K562 (cell line): ENCODE results near the gene SERPINE1. TPM values are rescaled to one million over a fixed set of nuclear protein-coding genes. Genes with fewer than 3 reads are reported as not detected.
A peak's percentile ranks its signal among the peaks of the same experiment; 100 is the strongest.

Experiments used
- CEBPZ ChIP-seq: fragments of 150-350 bp; IDR thresholded peaks from 2 replicates; pipeline ENCODE4 v1.6.1; 2014; ENCODE audit warnings: low read depth, mild to moderate bottlenecking, low read length, borderline replicate concordance
- CREB3 ChIP-seq: fragments of 450-650 bp; conservative IDR thresholded peaks from 2 replicates; pipeline ENCODE4 v1.6.1; 2016; ENCODE audit warnings: missing genetic modification characterization, low read depth, mild to moderate bottlenecking, missing compliant biosample characterization, moderate library complexity
- CTCFL ChIP-seq: IDR thresholded peaks from 2 replicates; pipeline ENCODE4 v1.6.1; 2011; ENCODE audit warnings: borderline replicate concordance, low read depth, mild to moderate bottlenecking, moderate library complexity, low read length; ENCODE audit not compliant: insufficient read depth, poor library complexity, severe bottlenecking
- EHMT2 ChIP-seq: fragments of 450-650 bp; IDR thresholded peaks from 2 replicates; pipeline ENCODE4 v1.6.1; 2018; ENCODE audit warnings: antibody characterized with exemption
- GTF3C2 ChIP-seq: IDR thresholded peaks from 3 replicates; pipeline ENCODE4 v1.6.1; 2011; ENCODE audit warnings: borderline replicate concordance, mild to moderate bottlenecking, moderate library complexity; ENCODE audit not compliant: insufficient read length; ENCODE audit errors: extremely low read depth
- HES1 ChIP-seq: fragments of 450-650 bp; IDR thresholded peaks from 2 replicates; pipeline ENCODE4 v1.6.1; 2016; ENCODE audit warnings: low read depth, mild to moderate bottlenecking, moderate library complexity
- NR3C1 ChIP-seq: sonication (generic); formaldehyde crosslinking; IDR thresholded peaks from 2 replicates; pipeline ENCODE4 v1.8.1; 2022; ENCODE audit warnings: missing genetic modification reagents
- PHF8 ChIP-seq: fragments of 200-600 bp; sonication (generic); IDR thresholded peaks from 2 replicates; pipeline ENCODE4 v1.6.1; 2012; ENCODE audit warnings: mixed run types, mild to moderate bottlenecking, inconsistent platforms, low read length, moderate library complexity, borderline replicate concordance
- TFAP4 ChIP-seq: sonication (generic); formaldehyde crosslinking; IDR thresholded peaks from 2 replicates; pipeline ENCODE4 v1.8.0; 2022; ENCODE audit warnings: missing genetic modification reagents, mild to moderate bottlenecking, moderate library complexity, borderline replicate concordance
- ZNF282 ChIP-seq: sonication (generic); formaldehyde crosslinking; IDR thresholded peaks from 2 replicates; pipeline ENCODE4 v1.8.1; 2023; ENCODE audit warnings: missing genetic modification reagents
- ZNF408 ChIP-seq: fragments of 250-450 bp; sonication (Bioruptor Pico); IDR thresholded peaks from 2 replicates; pipeline ENCODE4 v1.4.0; 2020; ENCODE audit warnings: low read depth, mild to moderate bottlenecking, moderate library complexity
- ZNF431 ChIP-seq: sonication (generic); formaldehyde crosslinking; IDR thresholded peaks from 2 replicates; pipeline ENCODE4 v1.8.0; 2022; ENCODE audit warnings: mild to moderate bottlenecking, missing genetic modification reagents
- ZNF707 ChIP-seq: fragments of 250-450 bp; sonication (Bioruptor Pico); conservative IDR thresholded peaks from 2 replicates; pipeline ENCODE4 v1.8.0; 2022; ENCODE audit warnings: inconsistent platforms, mild to moderate bottlenecking, moderate library complexity
- polyA plus RNA-seq, 8 experiments: library from polyadenylated mRNA; depleted of rRNA in 4 of 8; stranded (reverse) in 5 of 8; unstranded in 3 of 8; fragments of >200 nt; fragmentation: Nextera tagmentation in 2 of 8; fragmentation: Illumina TruSeq in 1 of 8; extraction: Ambion mirVana in 2 of 8; extraction: Trizol in 1 of 8; gene quantifications; 2 replicates each; pipeline versions ENCODE4 v1.2.1 to v1.2.3, GENCODE V29; 2011 to 2014; ENCODE audit warnings: inconsistent platforms in 1 of 8, missing spikeins in 1 of 8
- total RNA-seq, 7 experiments: library from RNA; depleted of rRNA in 6 of 7; stranded (reverse); fragments of >200 nt in 6 of 7; fragmentation: Illumina TruSeq in 2 of 7; extraction: Trizol in 2 of 7; gene quantifications; 2 replicates each; pipeline versions ENCODE4 v1.2.1 to v1.2.3, GENCODE V29; 2011 to 2021; ENCODE audit warnings: low replicate concordance in 1 of 7

The SERPINE1 gene
- total and polyA plus RNA-seq, 9 of the 15 experiments (the other 6 are each of a cell fraction or from before 2014, with no cell fraction given) = 0.22 to 4.8 (median 0.91) TPM

- no peak for TF ChIP-seq GTF3C2
- TF ChIP-seq CEBPZ = no peak
- TF ChIP-seq ZNF408 (CRISPR knock-in tag) = no peak
- no peak for TF ChIP-seq CTCFL
- no peak for TF ChIP-seq ZNF431 (CRISPR knock-in tag)
- TF ChIP-seq PHF8 = no peak
- peak; percentile 73; the same call in 1 of the 2 replicates for TF ChIP-seq TFAP4 (CRISPR knock-in tag)
- no peak for TF ChIP-seq NR3C1 (CRISPR knock-in tag)
- no peak for TF ChIP-seq ZNF282 (CRISPR knock-in tag)
- no peak for TF ChIP-seq CREB3 (tag)
- TF ChIP-seq ZNF707 (CRISPR knock-in tag) = no peak
- TF ChIP-seq HES1 = no peak
- peak; percentile 94 for TF ChIP-seq EHMT2
Measured at GRCh38 chr7:101164071-101164840, 37.4 kb downstream of the SERPINE1 start (continued).
